Stimulated activated CD4-positive, alpha-beta T cell treated with anti-CD3 and anti-CD28 coated beads, Interleukin-1b, Interleukin-23, amount 100 ng/mL, for 1 hour (primary cell): ENCODE data around the gene CCNL2.
A peak's percentile ranks its signal among the peaks of the same experiment; 100 is the strongest.
"Not testable (repeated sequence)": the region's sequence is repeated elsewhere in the genome, so short reads cannot be mapped to it uniquely, and the experiment has no call there.

Source experiments
- DNase-seq, 2 donors: peaks; one replicate each; pipeline ENCODE4 v3.0.0-alpha.2; 2020; ENCODE audit warnings: low read depth in 2 of 2

CCNL2 gene

DNA sequence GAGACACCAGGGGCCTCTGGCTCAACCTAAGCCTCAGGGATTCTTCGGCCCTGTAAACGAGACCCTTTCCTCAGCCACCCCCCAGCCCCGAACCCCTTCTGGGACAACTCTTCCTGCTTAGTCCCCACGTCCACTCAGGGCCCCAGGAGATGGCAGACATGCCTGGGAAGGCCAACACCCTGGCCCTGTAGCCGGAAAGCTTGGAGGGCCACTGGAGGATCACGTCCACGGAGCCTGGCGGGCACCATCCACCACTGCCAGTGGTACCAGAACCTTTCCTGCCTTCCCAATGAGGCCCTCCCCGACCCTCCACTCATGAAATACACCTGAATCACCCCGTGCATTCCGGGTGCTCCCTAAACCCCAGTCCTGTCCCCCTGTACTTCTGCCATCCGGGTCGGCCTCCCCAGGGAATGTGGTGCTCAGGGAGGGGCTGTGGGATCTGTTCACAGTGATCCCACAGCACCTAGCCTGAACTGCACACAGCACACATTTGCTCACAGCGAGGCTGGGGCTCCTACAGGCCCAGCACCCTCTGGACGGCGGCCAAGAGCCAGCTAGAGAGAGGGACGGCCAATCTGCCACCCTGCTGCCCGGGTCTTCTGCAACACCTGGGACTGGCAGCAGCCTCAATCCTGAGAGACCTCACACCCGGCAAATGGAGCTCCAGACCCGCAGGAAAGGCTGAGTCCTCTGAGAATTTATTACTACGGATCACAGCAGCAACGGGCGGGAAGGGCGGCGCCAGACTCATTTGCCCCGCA lies 25.9 kb downstream of the CCNL2 start:
- DNase-seq, result no peak

DNA sequence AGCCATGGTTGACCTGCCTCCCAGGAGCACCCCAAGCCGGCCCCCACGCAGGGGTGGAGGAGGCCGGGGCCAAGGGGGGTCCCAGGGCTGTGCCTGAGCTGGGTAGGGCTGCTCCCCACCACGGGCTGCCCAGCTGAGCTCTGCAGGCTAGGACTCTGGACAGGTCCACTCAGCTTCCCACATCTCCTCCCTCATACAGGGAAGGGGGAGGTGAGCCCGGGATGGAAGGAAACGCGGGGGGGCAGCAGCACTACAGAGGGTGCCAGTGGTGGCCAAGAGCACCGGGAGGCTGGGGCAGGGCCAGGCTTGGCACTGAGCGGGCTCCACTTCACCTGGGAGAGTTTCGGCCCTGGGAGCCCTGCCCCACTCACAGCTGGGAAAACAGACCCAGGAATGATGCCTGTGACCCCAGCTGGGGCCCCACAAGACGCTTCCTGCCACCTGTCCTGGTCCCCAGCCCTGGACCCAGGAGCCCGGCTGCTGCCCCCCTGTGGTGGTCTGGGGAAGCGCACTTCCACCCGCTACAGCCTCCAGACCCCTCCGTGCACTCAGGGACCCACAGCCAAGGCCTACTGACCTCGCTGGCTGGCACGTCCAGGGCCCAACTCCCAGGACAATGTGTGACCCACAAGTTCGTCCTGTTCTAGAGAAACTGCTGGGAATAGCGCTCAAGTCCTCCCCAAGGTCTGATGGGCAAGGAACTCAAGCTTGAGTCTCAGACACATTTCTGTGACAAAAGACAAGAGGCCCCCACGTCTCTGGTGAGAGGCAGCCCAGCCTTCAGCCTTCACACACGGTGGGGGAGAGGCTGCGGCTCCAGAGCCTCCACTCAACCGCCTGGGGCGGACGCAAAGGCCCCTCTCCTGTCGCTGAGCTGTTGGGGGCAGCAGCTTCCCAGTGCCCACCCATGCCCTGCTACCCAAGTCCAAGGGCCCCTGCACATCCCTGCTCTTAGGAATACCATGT lies 27.1 kb downstream of the CCNL2 start:
- DNase-seq, result peak; percentile 34 to 69

DNA sequence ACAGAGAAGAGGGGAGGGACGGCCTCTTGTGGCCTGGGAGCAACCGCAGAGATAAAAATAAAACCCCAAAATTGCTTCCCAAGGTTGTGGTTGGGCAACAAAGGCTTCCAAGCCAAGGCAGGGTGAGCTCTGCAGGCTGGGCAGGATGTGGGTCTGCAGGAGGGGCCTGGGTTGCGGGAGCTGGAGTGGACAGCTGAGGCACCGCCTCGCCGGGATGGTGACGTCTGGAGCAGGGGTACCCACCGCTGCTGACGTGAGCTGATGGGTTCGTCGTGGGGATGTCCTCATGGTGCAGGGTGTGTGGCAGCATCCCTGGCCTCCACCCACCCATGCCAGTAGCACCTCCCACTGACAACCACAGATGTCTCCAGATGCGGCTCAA lies 27.8 kb downstream of the CCNL2 start:
- peak in 1 of 2 donors; percentile 11 for DNase-seq

DNA sequence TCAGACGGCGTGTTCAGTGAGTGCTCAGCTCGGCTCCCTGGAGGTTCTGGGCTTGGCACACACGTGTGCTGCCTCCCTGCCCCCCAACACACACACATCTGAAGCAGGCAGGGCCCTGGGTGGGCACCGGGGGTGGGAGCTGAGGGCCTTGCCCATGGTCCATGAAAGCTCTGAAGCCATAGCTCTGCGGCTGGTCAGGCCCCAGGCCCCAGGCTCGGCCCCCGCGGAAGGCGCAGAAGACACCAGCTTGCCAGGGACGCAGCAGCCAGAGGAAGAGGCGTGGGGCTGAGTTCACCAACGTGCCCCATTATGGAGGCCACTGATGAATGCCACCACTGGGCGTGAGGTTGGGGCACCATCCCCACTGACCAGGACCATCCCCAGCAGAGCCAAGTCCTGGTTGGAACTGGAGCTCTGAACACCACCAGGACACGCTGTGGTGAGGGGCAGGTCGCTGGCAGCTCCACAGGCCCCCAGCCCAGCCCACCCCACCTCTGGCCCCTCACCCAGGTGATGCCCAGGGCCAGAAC lies 28.3 kb downstream of the CCNL2 start:
- DNase-seq, result no peak

DNA sequence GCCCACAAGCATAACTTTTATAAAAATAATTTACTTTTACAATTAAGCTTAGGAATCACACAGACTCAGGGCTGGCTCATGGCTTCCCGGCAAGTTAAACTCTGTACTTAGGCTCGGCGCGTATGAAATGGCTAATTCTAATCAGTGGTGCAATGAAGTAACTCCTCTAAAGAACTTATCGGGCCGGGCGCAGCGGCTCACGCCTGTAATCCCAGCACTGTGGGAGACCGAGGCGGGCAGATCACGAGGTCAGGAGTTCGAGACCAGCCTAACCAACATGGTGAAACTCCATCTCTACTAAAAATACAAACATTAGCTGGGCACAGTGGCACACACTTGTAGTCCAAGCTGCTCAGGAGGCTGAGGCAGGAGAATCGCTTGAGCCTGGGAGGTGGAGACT lies 29.0 kb downstream of the CCNL2 start:
- not testable (repeated sequence) for DNase-seq

DNA sequence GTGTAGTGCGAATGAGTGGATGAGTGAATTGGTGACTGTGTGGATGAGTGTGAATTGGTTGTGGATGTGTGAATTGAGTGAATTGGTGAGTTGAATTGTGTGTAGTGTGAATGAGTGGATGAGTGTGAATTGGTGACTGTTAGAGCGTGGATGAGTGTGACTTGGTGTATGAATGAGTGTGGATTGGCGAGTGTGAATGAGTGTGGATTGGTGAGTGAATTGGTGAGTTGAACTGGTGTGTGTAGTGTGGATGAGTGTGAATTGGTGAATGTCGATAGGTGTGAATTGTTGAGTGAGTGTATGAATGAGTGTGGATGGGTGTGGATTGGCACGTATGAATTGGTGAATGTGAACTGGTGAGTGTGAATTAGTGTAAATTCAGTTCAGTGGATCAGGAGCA lies 31.8 kb downstream of the CCNL2 start:
- DNase-seq, result no peak

DNA sequence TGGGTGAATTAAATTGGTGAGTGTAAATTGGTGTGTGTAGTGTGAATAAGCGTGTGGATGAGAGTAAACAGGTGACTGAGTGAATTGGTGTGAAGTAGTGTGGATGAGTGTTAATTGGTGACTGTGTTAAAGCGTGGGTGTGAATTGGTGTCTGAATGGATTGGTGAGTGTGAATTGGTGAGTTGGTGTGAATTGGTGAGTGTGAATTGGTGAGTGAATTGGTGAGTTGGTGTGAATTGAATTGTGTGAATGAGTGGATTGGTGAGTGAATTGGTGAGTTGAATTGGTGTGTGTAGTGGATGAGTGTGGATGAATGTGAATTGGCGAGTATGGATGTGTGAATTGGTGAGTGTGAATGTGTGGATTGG lies 32.5 kb downstream of the CCNL2 start:
- no peak for DNase-seq

DNA sequence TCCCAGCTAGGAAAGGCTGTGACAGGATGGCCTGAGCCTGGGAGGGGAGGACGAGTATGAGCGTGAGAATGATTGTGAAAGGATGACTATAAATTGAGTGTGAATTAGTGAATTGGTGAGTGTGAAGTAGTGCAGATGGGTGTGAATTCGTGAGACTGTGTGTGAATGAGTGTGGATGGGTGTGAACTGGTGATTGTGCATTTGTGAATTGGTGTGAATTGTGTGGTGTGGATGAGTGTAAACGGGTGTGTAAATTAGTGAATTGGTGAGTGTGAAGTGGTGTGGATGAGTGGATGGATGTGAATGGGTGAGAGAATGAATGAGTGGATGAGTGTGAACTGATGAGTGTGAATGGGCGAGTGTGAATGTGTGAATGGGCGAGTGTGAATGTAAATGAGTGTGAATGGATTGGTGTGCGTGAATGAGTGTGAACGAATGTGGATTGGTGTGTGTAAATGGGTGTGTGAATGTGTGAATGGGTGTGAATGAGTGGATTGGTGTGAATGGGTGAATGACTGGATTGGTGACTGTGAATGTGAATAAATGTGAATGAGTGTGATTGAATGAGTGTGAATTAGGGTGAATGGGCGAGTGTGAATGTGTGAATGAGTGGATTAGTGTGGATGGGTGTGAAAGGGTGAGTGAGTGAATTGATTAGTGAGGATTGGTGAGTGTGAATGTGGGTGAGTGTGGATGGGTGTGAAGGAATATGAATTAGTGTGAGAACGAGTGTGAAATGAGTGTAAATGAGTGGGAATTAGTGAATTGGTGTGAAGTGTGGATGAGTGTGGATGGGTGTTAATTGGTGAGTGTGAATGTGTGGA lies 33.0 kb downstream of the CCNL2 start:
- no peak for DNase-seq

DNA sequence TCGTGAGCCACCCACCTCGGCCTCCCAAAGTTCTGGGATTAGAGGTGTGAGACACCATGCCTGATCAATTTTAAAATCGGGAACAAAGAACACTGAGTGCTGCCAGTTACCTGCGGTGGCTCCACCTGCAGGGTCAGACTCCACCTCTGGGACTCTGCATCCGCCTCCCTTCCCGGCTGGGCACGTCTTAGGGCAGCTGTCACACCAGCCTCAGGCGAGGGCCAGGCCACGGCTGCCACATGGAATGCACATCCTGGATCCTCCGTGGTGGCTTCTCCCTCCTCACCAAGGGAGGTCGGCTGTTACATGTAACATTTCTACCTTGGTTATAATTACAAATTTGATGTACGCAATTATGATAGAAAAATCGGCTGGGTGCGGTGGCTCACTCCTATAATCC lies 34.9 kb downstream of the CCNL2 start:
- DNase-seq, result no peak

DNA sequence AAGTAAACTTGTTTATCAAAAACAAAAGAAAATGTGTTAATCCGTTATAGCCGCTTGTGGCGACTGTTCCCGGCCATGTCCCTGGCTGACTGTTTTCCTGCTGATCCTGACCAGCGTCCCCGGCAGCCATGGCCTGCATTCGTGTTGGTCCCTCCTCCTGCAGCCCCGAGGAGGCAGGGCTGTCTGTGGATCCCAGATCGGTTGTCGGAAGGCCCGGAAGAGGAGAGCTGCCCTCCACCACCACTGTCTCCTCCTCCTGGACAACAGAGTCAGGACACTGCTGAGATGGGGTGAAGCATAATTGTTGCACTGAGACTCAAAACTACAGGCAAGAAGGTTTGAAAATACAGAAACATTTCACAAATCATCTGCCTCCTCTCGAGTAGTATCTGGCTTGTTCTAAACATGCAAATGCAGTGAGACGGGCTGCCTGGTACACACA lies 37.1 kb downstream of the CCNL2 start:
- no peak for DNase-seq

DNA sequence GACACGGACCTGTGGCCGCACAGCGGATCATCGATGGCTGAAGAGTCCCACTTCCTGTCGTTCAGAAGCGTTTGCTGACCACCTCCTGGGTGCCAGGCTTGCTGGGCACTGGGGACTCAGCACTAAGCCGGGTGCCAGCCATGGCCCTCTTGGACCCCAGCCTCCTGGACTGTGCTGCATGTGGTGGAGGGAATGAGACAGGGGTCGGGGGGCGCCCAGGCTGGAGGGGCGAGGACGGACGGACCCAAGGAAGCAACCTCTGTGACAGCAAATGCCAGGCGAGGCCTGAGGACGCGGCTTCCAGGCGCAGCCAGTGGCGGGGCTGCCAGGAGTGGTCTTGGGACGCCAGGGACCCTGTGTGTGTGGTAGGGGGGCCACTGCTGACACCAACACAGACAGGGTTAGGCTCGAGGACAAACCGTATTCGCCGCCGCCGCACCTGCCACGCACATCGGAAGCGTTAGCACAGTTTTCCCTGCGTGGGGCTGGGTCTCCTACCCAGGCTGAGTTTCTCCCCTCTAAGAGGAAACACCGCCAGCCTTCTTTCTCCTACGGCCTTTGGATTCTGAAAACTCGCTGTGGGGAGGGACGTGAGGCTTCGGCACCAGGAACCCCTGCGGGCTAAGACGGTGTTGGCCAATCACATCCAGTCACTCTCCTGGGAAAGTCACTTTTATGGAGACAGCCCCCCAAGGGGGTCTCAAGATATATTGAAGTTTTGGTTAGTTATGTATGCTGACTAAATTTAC lies 37.7 kb downstream of the CCNL2 start:
- DNase-seq, result no peak

DNA sequence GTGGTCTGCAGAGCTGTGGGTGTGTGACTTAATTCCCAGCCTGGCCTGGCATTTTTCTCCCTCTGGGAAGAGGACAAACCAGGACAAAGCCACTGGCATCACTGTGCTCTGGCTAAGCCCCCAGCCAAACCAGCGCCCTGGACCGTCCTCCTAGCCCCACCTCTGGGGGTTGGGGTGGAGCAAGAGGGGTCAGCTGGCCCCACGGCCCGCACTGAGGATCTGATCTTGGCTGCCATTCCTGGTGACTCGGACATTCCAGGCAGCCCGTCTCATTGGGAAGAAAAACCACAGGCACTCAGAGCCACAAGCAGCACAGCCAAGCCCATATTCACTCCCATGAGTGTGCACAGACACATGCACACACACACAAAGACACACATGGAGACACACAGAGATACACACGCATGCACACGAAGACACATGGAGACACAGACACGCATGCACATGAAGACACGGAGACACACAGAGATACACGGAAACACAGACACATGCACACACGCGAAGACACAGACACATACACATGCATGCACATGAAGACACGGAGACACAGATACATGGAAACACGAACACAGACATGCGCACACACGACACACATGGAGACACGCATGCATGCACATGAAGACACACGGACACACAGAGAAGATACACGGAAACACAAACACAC lies 38.5 kb downstream of the CCNL2 start:
- DNase-seq, result no peak

DNA sequence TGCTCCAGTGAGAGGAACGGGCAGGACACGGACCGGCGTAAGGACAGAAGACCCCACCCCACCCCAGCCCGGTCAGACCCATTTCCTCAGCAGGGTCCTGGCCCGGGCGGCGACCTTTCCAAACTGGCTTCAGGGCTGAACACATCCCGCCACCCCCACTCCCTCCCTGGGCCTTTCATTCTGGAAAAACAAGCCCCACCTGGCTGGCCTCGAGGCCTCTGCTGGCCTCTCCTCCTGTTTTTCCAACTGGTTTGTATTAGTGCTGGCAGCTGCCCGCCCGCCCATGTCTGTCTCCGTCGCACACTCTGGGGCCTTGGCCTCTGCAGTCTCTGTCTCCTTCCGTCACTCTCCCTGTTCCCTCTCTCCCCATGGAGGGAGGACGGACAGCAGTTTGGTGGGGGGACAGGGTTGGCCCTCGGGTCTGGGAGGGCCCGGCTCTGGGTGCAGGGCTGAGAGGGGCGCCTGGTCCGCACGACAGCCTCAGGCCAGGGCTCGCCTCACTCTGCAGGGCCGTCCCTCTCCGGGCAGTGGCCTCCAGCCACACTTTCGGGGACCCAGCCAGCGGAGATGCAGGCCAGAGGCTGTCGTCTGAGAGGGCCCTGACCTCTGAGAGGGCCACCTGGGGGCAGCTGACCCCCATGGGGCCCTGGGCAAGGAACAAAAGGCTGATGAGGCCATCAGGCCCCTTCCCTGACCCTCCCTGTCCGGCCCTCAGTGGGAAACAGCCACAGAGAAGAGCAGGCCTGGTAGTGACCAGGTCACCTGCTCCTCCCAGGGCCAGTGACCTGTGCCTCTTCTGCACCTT lies 39.3 kb downstream of the CCNL2 start:
- no peak for DNase-seq

DNA sequence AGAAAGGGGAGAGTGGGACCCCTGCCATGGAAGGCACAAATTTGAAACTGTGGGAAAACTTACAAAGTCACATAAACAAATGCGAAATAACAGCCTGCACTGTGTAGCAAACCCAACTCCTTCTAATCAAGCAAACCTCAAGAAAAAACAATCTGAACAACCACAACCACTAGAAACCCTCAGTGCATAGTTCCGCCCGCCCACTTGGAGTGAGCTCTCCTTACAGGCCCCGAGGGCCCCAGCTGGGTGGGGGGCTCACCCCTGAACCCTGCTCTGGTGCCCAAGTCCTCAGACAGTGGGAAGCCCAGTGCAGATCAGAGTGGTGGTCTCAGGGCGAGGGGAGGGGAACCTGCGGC lies 39.8 kb downstream of the CCNL2 start:
- no peak for DNase-seq

DNA sequence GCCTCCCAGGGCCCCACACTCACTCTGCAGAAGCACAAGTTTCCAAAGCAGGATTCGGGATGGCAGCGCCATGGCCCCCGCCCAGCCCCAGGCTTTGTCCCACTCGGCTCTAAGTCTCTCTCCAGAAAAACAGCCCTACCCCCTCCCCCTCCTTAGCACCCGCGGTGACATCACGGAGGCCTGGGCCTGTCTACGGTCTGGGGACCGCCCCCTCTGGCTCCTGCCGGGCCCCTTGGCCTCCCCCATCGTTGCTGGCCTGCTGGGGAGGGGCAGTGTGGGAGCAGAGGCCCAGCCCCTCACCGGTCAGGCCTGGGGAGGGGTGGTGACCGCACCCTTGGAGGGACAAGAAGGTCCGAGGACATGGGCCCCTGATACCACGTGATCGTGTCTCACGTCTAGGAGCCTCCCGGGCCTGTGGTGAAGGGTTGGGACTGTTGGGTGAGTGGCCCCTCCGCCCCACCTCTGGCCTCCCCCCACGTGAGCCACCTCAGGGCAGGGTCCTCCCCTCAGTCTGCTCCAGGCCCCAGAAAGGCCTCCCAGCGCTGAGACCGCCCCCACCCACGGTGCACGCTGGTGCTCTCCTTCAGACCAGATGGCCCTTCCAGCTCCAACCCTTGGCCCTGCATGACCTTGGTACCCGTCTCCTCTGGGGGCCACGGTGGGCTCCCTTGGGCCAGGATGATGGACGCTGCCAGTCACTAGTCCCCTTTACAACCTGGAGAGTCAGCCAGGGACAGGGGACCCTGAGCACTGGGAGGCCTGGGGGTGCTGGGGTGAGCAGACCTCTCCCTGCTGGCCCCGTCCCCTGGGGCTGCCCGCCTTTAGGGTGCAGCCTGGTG lies 40.5 kb downstream of the CCNL2 start, which contains the start of gene MXRA8:
Gene MXRA8 (minus strand): TSS at position 123 of the 839 bp plus-strand sequence. CDS start 51 bp downstream, at position 72.
- no peak for DNase-seq

DNA sequence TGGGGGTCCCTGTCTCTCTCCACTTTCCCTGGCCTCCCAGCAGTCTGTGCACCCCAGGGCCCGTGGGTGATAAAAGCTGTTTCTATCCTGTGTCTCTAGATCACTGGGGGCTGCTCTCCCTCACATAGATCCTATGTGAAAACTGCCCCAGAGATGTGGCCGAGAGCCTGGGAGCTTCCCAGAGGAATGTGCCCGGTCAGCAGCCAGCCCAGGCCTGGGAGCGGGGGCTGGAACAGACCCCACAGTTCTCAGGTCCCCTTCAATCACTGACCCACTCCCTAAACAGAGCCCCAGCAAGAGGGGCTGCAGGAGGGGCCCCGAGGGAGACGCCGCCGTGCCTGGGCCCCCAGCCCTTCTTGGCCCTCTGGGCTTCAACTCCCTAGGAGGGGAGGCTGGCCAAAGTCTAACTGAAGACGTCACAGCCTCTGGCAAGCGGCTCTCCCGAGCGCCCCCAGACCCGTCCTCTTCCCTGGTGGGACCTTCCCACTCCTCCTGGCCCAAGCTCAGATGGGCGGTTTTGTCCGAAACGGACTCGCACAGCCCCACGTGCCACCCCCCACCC lies 41.2 kb downstream of the CCNL2 start:
- DNase-seq, result no peak

DNA sequence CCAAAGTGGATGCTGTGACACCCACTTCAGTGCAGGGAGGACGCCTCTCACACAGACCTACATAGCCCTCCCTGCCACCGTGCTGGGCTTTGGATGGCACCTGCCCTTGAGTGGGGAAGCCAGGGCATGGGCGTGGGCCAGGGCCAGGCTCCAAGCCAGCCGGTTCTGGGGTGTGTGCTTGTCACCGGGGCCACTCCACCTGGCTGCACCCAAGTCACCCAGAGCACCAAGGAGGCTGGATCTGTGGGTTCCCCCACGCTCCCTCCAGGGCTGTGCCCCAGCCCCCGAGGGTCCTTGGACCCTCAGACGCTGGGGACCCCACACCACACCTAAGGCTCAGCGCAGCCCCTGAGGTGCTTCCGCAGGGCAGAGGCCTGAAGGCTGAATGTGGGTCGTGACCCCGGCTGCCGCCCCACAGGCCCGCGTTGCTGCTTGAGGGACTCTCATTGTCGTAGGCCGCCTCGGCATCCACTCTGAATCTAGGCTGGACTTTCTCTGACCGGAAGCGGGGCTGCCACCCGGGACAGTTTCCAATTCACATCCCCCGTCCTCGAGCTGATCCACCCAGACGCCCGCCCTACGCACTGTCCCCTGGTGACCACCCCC lies 42.2 kb downstream of the CCNL2 start:
- no peak for DNase-seq
